ENCODE measurements around the gene NCAPG2.
"Not testable (repeated sequence)": the region's sequence is repeated elsewhere in the genome, so short reads cannot be mapped to it uniquely, and the experiment has no call there.

The NCAPG2 gene

DNA sequence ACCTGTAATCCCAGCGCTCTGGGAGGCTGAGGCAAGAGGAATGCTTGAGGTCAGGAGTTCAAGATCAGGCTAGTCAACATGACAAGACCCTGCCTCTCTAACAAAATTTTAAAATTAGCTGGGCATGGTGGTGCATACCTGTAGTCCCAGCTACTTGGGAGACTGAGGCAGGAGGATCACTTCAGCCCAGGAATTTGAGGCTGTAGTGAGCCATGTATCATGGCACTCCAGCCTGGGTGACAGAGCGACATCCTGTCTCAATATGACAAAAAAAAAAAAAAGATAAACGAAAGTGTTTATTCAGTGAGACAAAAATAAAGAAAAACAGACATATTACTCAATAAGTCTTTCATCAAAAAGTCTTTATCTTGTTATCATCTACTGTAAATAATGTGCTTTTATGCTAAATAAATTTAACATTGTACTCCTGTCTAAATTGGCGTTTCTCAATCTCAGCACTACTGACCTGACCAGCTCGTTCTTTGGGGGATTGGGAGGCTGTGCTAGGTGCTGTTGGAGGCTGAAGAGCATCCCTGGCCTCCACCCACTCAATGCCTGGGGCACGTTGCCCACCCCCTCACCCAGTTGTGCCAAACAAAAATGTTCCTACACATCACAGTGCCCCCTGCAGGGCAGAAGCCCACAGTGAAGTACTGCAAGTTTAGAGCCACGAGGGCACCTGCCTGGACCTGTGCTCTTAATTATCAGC, 57.7 kb downstream of the NCAPG2 start:
- in situ Hi-C loops (cut with MboI; ENCODE audit: low sequenced_read_pairs) = no loop called here

DNA sequence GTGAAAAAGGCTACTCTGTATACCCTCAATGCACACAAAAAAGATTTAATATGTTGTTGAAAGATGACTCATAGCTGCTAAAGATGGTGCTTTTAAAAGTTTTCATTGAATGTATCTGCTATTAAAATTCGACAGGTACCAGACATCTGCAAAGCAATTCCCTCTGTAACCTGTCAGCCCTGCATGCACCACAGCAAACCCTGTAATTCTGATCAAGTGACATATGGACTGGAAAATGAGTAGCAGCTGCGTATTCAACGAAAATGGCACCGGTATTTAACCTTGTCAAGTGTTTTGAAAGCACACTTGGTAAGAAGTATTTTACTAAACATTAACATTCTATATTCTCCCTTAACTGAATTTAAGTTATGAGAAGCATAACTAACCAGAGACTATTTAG, 58.8 kb downstream of the NCAPG2 start:
- in situ Hi-C loops (cut with MboI; ENCODE audit: low sequenced_read_pairs) = no loop called here

DNA sequence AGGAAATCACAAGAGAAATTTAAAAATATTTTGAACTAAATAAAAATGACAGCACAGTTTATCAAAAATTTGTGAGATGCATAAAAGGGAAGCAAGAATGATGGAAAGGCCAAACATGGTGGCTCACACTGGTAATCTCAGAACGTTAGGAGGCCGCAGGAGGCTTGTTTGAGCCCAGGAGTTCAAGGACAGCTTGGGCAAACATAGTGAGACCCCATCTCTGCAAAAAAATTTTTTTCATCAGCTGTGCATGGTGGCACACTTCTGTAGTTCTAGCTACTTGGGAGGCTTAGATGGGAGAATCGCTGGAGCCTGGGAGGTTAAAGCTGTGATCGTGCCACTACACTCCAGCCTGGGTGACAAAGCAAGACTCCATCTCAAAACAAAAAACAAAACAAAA, 62.5 kb downstream of the NCAPG2 start:
- in situ Hi-C loops (cut with MboI; ENCODE audit: low sequenced_read_pairs) = no loop called here

DNA sequence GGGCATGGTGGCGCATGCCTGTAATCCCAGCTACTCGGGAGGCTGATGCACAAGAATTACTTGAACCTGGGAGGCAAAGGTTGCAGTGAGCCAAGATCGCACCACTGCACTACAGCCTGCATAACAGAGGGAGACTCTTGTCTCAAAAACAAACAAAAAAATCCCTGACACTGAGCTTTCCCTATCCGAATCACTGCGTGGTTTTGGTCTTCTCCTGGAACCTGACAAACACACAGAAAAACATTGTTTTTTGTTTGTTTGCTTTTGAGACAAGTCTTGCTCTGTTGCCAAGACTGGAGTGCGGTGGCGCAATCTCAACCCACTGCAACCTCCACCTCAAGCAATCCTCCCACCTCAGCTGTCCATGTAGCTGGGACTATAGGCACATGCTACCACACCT, 66.6 kb downstream of the NCAPG2 start:
- in situ Hi-C loops (cut with MboI; ENCODE audit: low sequenced_read_pairs) = no loop called here

DNA sequence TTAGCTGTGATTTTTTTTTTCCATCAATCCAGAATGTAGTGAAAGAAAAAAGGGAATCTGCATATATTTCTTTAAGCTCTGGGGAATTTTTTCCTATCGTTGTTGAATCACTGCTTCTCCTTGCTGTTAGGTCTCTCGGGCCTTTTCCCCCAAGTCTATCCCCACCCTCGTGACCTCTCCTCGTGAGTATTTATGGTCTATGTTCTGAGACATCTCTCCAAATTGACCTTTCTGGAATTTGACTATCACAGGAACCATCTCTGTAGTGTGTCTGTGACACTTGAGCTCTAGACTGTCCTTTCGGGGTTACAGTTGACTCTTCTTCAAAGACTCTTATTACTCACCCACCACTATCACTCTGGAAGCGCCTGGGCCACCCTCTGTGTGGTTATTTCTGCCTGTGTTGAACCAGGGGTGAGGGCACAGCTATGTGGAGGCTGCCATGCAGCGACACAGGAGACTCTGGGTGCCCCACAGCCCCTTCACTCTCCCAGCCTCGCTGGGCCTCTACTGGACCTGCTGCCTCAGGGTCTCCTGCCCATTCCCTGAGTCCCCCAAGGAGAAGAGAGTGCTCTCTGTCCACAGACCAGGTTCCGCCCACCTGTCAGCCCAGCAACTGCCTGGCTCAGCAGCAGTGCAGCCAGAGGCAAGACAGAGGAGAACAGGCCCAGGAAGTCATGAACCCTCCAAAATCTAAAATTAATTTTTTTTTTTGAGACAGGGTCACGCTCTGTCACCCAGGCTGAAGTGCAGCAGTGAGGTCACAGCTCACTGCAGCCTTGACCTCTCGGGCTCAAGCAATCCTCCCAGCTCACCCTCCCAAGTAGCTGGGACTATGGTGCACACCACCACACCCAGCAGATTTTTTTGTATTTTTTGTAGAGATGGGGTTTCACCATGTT, 71.3 kb downstream of the NCAPG2 start:
- in situ Hi-C loops (cut with MboI; ENCODE audit: low sequenced_read_pairs) = no loop called here

DNA sequence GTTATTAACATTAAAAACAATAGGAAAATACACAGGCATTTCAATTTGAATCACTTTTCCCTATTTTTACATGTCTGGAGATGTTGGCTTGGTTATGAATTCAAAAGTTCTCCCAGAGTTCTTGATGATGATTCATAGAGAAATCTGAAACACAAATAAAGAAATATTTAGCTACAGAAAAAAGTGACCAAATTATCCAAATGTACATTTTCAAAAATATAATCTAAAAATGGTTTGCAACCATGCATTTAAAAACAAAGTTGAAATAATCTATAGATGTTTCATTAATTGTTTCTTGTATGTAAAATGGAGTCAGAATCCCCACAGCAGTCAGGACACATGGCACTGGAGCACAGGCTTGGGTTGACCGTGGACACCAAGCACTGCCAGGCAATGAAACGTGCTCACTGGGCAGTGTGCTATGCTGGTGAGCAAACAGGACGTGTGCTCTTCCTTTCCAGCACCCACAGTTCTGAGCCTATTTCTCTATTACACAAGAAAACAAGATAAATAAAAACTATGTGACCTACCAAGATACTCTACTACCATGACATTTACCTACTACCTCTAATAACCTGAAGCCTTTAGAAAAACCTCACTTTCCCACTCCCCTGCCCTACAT, 72.9 kb downstream of the NCAPG2 start:
- in situ Hi-C loops (cut with MboI; ENCODE audit: low sequenced_read_pairs) = no loop called here

DNA sequence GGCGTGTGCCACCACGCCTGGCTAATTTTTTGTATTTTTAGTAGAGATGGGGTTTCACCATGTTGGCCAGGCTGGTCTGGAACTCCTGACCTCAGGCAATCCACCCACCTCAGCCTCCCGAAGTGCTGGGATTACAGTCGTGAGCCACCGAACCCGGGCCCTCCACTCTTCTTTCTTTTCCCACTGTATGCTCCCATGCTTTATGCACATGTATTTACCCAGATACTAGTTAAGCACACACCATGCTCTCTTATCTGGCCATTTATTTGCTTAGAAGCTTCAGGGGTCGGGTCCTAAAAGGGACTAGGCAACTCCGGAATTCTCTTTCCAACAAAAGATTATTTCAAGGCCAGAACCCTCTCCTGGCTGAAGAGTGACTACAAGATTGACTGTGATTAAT, 78.3 kb downstream of the NCAPG2 start:
- in situ Hi-C loops (cut with MboI; ENCODE audit: low sequenced_read_pairs) = not testable (repeated sequence)

DNA sequence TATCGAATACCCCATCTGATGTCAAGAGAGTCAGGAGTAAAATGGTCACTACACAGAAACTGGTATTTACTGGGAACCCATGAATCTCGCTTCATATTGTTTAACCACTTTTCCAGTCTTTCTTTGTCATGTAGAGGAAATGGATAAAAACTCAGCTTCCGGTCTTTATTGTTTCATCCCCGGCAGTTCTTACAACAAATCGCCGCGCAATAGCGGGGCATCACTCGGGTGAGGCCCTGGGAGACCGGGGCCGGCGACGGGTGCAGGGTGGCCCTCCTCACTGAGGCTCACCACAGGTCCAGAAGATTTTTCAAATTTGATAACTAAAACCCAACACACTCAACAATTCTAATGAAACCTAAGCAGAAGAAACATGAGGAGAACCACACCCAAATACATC, 81.4 kb downstream of the NCAPG2 start:
- in situ Hi-C loops (cut with MboI; ENCODE audit: low sequenced_read_pairs) = no loop called here

DNA sequence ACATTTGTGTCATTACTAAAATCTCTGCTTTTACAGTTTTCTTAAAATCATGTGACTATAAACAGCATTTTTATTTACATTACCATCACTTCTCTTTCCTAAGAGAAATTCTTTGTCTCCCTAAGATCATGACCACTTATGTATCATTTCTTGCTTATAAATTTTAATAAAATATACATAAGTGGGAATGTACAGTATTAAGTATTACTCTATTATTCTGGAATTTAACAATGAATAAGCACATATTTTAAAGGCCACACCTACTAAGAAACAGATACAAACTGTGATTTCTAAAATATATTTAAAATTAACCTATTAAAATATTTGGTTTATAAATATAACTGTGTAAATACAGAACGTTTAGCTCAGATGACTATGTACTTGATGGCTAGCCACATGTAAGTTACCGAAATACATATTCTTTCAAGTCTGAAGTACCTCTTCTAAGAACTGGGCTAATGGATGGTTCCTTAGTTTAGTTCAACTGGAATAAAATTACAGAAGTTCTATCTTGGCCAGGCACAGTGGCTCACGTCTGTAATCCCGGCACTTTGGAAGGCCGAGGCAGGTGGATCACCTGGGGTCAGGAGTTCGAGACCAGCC, 83.7 kb downstream of the NCAPG2 start:
- in situ Hi-C loops (cut with MboI; ENCODE audit: low sequenced_read_pairs) = no loop called here

DNA sequence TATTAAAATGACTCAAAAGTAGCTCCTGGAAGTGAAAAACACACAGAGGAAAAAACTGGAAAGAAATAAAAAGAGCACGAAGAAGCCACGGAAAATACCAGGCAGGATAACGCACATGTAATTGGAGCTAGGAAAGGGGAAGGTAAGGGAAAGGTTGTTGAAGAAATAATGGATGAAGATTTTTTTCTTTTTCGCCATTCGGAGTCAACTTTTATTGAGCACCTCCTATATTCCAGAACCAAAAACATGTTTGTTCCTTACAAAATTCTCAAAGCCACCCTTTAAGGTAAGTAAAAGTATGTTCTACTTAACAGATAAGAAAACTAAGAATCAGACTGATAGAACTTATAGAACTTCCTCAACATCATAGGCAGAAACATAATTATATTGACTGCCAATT, 84.2 kb downstream of the NCAPG2 start:
- in situ Hi-C loops (cut with MboI; ENCODE audit: low sequenced_read_pairs) = no loop called here

DNA sequence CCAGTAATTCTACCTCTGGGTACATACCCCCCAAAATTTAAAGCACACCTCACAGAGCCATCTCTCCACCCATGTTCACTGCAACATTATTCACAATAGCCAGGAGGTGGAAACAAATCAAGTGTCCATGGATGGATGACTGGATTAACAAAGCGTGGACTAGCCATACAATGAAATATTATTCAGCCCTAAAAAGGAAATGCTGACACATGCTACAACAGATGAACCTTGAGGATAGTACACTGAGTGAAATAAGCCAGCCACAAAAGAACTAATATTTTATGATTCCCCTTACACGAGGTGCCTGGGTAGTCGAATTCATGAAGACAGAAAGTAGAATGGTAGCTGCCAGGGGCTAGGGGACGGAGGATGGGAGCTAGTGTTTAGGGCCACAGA, 85.9 kb downstream of the NCAPG2 start:
- in situ Hi-C loops (cut with MboI; ENCODE audit: low sequenced_read_pairs) = no loop called here

DNA sequence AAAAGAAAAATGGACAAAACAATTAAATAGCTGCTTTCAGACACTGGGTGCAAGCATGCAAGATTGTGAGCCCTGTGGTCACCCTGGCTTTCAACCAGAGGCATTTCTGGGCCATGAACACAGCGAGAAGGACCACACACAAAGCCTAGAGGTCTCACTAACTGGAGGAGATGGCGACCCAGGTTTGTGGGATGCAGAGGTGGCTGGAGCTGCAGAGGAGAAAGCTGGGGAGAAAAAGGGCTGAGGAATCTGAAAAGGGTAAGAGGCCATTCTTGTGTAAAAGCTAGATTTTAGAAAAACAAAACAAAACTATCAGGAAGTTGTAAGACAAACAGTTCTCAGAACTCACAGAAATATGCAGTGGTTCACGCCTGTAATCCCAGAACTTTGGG, 86.9 kb downstream of the NCAPG2 start:
- in situ Hi-C loops (cut with MboI; ENCODE audit: low sequenced_read_pairs) = no loop called here

DNA sequence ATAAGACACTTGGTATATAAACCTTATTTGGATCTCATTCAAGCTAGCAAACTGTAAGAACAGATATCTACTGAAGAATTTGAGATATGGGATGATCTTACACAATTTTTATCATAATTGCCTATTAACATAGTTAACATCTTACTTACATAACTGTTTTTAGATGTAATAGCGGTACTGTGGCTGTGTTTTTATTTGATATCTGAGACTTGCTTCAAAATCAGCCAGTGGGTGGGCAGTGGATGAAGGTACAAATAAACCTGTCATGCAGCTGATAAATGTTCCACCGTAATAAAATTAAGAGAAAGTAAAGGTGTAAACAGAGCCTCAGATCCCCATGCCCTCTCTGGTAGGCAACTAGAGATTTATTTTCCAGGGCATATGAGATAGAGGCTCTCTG, 88.6 kb downstream of the NCAPG2 start:
- in situ Hi-C loops (cut with MboI; ENCODE audit: low sequenced_read_pairs) = no loop called here

DNA sequence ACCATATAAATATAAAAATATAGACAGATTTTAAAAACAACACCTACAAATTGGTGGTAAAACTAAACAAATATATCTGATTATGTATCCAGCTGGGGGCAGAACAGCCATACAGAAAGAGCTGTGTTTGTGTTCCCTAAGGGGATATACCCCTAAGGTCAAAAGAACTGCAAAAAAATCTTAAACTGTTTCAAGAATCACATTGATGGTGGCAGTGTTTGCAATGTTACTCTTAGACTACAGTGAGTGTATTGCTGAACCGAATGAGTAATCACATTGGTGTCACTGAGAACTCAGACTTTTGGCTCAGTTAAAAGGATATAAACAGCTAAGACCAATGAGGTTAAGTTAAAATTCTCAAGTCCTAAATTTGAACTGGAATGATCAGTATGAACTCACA, 89.9 kb downstream of the NCAPG2 start:
- in situ Hi-C loops (cut with MboI; ENCODE audit: low sequenced_read_pairs) = no loop called here

DNA sequence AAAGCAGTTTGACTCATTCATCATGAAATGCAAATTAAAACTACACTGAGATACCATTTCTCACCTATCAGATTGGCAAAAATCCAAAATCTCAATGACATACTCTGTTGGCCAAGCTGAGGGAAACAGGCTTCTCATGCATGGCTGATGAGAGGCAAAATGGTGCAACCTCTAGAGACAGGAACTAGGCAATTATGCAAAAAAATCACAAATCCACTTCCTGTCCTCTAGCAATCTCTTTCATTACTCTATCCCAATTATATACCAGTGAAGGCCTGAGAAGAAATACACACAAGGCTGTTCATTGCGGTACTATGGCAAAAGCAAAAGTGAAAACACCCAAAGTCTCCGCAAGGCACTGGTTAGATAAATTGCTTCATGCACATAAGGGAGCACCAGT, 91.1 kb downstream of the NCAPG2 start:
- in situ Hi-C loops (cut with MboI; ENCODE audit: low sequenced_read_pairs) = no loop called here

DNA sequence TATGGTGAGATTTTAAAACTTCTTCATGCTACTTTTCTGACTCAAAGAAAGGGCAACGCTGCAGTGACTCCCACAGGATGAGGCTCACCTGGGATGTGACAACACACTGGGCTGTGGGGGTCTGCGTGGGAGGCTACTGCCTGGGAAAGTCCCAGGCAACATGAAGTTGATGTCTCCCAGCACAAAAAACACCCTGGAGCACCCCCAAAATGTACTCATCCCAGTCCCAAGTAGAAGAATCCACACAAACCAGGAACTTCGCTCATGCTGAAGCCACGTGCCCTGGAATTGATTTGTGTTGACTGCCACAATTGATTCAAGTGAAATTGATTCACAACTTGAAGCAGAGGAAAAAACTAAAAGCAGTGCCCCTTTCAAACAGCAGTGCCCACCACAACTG, 92.1 kb downstream of the NCAPG2 start:
- in situ Hi-C loops (cut with MboI; ENCODE audit: low sequenced_read_pairs) = no loop called here

DNA sequence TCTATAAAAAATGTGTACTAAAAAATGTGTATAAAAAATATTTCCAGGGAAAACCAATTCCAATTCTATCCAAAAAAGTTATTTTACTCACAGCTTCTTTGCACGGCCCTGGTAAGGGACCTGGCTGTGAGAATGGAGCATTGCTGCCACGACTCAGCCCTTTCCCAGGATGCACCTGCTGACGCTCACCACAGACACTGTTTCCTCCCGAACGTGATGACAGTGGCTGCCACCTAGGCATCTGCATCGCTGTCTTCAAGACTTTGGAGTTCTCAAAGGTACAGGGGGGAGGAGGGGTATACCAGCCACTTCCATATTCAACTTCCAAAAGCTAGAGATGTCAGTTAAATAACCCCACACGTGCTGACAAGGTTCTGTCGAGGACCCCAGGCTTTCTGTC, 93.1 kb downstream of the NCAPG2 start:
- in situ Hi-C loops (cut with MboI; ENCODE audit: low sequenced_read_pairs) = no loop called here

DNA sequence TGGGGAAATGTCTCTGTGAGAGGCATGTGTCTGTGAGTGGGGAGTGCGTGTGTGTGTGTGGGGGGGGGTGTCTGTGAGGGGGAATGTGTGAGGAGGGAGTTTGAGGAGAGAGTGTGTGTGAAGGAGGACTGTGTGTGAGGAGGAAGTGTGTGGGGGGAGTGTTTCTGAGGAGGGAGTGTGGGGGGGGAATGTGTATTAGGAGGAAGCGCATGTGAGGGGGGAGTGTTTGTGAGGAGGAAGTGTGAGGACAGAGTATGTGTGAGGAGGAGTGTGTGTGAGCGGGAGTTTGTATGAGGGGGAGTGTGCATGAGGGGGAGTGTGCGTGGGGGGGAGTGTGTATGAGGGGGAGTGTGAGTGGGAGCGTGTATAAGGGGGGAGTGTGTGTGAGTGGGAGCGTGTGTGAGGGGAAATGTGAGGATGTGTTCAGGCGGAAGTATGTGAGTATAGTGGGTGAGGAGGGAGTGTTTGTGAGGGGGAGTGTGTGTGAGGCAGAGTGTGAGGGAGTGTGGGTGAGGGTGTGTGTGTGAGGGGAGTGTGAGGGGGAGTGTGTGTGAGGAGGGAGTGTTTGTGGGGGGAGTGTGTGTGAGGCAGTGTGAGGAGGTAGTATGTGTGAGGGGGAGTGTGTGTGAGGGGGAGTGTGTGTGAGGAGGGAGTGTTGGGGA, 95.2 kb downstream of the NCAPG2 start:
- in situ Hi-C loops (cut with MboI; ENCODE audit: low sequenced_read_pairs) = no loop called here

DNA sequence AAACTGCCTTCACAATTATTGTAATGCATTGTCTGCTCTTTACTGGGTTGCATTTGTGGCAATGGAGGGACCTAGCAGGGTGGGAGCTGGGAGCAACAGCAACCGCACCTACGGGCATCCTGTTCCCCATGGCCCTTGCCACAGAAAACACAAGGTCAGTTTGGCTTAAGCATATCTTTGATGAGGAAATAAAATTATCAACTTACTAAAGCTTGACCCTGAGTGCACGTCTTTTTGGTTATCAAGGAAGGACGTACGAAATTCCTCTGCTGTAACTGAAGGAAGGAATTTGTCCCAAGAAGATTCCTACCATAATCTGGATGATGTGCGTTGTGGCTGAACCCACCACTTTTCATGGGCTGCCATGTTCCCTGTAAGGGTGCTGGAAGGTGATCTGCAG, 97.0 kb downstream of the NCAPG2 start:
- in situ Hi-C loops (cut with MboI; ENCODE audit: low sequenced_read_pairs) = no loop called here

DNA sequence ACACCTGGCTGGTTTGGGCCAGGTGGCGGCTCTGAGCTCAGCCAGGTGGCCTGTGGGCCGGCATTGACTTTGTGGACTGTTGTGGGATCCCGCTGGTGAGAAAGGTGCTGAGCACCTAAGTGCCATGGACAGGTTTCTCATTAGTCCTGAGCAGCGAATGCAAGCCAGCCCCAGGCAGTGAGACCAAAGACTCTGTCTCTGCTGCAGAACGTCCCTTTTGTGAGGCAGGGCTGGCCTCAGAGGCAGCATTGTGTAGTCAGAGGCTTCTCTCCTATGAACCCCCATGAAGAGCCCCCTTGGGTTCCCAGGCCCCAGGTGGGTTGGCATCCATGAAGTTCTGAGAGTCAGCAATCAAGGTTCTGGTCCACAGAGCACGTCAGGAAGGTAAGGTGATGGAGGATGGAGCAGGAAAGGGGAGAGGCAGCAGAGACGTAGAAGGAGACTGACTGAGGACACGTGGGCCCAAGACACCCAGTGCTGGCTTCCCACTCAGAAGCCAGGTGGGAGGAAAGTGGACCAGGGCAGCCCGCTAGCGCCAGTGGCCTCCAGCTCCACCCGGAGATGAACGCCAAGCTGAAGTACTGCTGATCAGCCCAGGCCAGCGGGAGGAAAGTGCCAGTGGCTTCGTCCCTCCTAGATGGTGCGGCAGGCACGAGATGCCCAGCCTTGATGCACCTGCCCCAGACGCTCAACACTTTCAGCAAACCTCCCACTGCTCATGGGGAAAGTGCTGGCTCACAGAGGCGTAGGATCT, 97.8 kb downstream of the NCAPG2 start:
- in situ Hi-C loops (cut with MboI; ENCODE audit: low sequenced_read_pairs) = no loop called here

Measured in HL-60/S4 treated with retinoic acid at 250 ng/mL for 4 days and 3 days (cell line).